GM12878 (cell line): ENCODE measurements around the gene PRKN. TPM values are rescaled to one million over a fixed set of nuclear protein-coding genes. Genes with fewer than 3 reads are reported as not detected.
A peak's percentile ranks its signal among the peaks of the same experiment; 100 is the strongest.

Experiments used
- ATAC-seq: fragments of 200-7000 bp; cut with Tn5 transposase; 3 replicates; pipeline ENCODE4 v1.9.1; 2020; ENCODE audit warnings: mild to moderate bottlenecking, moderate library complexity
- BruUV-seq: library from RNA; stranded (reverse); fragments of 400-500 nt; replicated peaks from 2 replicates; lab custom pipeline; 2021; lab: Mats Ljungman, UMichigan
- CTCF ChIA-PET: fragments of 300-600 bp; sonication (Branson Sonifier 250); formaldehyde crosslinking; extraction: SDS; loops from one replicate; lab custom pipeline; 2021; ENCODE audit warnings: inconsistent platforms; lab: Yijun Ruan, JAX
- POLR2A ChIA-PET: fragments of 350-600 bp; formaldehyde crosslinking; extraction: SDS; loops from one replicate; lab custom pipeline; 2021; ENCODE audit warnings: inconsistent platforms; lab: Charles Lee
- RAD21 ChIA-PET: fragments of 300-600 bp; sonication (Branson Sonifier 250); formaldehyde crosslinking; loops from one replicate; lab custom pipeline; 2023; ENCODE audit warnings: antibody characterized with exemption; ENCODE audit not compliant: unreplicated experiment; lab: Charles Lee
- SMC1A ChIA-PET: fragments of 300-600 bp; sonication (Branson Sonifier 250); formaldehyde crosslinking; loops from one replicate; lab custom pipeline; 2023; ENCODE audit not compliant: unreplicated experiment, uncharacterized antibody; lab: Charles Lee
- DNase-seq: peaks from one replicate; pipeline ENCODE4 v3.0.0-alpha.2; 2011; ENCODE audit warnings: low read depth, low spot score
- FAIRE-seq: peaks from 3 replicates; lab custom pipeline; 2011; peaks lifted over from hg19 to GRCh38; lab: Jason Lieb, UNC
- H2AFZ ChIP-seq: 2 replicates; pipeline ENCODE4 v1.6.0; 2011; ENCODE audit warnings: low read depth, low read length, control low read depth; ENCODE audit not compliant: control insufficient read depth
- H3K27ac ChIP-seq: 2 replicates; pipeline ENCODE4 v1.5.1; 2011; ENCODE audit warnings: control low read depth; ENCODE audit not compliant: control insufficient read depth, insufficient read depth
- H3K27me3 ChIP-seq, 2 experiments: replicated peaks in 1 of 2; 2 replicates each; pipeline versions ENCODE4 v1.6.0 to v1.6.1; 2011; ENCODE audit warnings: low read length in 1 of 2; ENCODE audit not compliant: control insufficient read depth in 2 of 2, insufficient read depth in 2 of 2
- H3K36me3 ChIP-seq, 2 experiments: 2 replicates each; pipeline ENCODE4 v1.5.1; 2011; ENCODE audit warnings: low read length in 1 of 2; ENCODE audit not compliant: control insufficient read depth in 2 of 2, insufficient read depth in 2 of 2
- H3K4me1 ChIP-seq: 2 replicates; pipeline ENCODE4 v1.6.1; 2011; ENCODE audit warnings: mild to moderate bottlenecking, low read length, moderate library complexity, mixed read lengths; ENCODE audit not compliant: control insufficient read depth, insufficient read depth
- H3K4me2 ChIP-seq: 2 replicates; pipeline ENCODE4 v1.6.0; 2011; ENCODE audit warnings: control low read depth; ENCODE audit not compliant: control insufficient read depth, insufficient read depth
- H3K4me3 ChIP-seq: fragments of 200-600 bp; sonication (generic); 2 replicates; pipeline ENCODE4 v1.5.1; 2016
- H3K79me2 ChIP-seq: 2 replicates; pipeline ENCODE4 v1.6.0; 2011; ENCODE audit warnings: low read length; ENCODE audit not compliant: control insufficient read depth, insufficient read depth
- H3K9ac ChIP-seq: 2 replicates; pipeline ENCODE4 v1.8.0; 2011; ENCODE audit warnings: low read length, control low read depth, mixed read lengths; ENCODE audit not compliant: control insufficient read depth, insufficient read depth
- H3K9me3 ChIP-seq: replicated peaks from 3 replicates; pipeline ENCODE4 v1.5.1; 2011; ENCODE audit warnings: mild to moderate bottlenecking, low read length; ENCODE audit not compliant: control insufficient read depth, insufficient read depth
- H4K20me1 ChIP-seq: 2 replicates; pipeline ENCODE4 v1.6.0; 2011; ENCODE audit not compliant: control insufficient read depth, insufficient read depth
- CTCF ChIP-seq, 3 experiments: IDR thresholded peaks in 2 of 3; conservative IDR thresholded peaks in 1 of 3; 2 replicates each; pipeline ENCODE4 v1.5.1; 2011; ENCODE audit warnings: low read depth in 3 of 3, low read length in 3 of 3, mild to moderate bottlenecking in 3 of 3, control low read depth in 2 of 3, moderate library complexity in 2 of 3, inconsistent platforms in 1 of 3, mixed read lengths in 1 of 3; ENCODE audit not compliant: control insufficient read depth in 2 of 3, insufficient read depth in 1 of 3; ENCODE audit errors: extremely low read depth in 1 of 3
- RAD21 ChIP-seq: IDR thresholded peaks from 2 replicates; pipeline ENCODE4 v1.6.1; 2011; ENCODE audit warnings: mild to moderate bottlenecking, low read depth, low read length, moderate library complexity; ENCODE audit not compliant: insufficient read depth
- SMC3 ChIP-seq: IDR thresholded peaks from 2 replicates; pipeline ENCODE4 v1.6.1; 2011; ENCODE audit warnings: low read length, improper control_type of control experiment, borderline replicate concordance
- TBL1XR1 ChIP-seq: IDR thresholded peaks from 2 replicates; pipeline ENCODE4 v1.6.1; 2012; ENCODE audit warnings: low read depth, low read length, improper control_type of control experiment
- WGBS: methylation state at CpG from one replicate; pipeline ENCODE4 v1.1.6; 2016; ENCODE audit warnings: low lambda C conversion rate; ENCODE audit not compliant: insufficient replicate concordance, insufficient coverage; ENCODE audit errors: missing lambda C conversion rate; 5-methylcytosine and 5-hydroxymethylcytosine counted together
- in situ Hi-C: fragments of 300-500 bp; cut with MboI; formaldehyde crosslinking; loops from 9 replicates; pipeline ENCODE4 v1.14.3; 2018; ENCODE audit warnings: mixed read lengths
- intact Hi-C: fragments of 100-400 bp; cut with micrococcal nuclease; formaldehyde crosslinking; loops from one replicate; pipeline ENCODE4 v1.14.2; 2022; ENCODE audit not compliant: unreplicated experiment
- polyA plus RNA-seq, 11 experiments: library from polyadenylated mRNA; depleted of rRNA in 4 of 11; unstranded in 6 of 11; stranded (reverse) in 5 of 11; fragments of >200 nt; fragmentation: Nextera tagmentation in 4 of 11; fragmentation: Illumina TruSeq in 1 of 11; extraction: Ambion mirVana in 4 of 11; extraction: Trizol in 1 of 11; gene quantifications; 1 replicate in 1 of 11; 2 replicates in 10 of 11; pipeline versions ENCODE4 v1.2.1 to v1.2.3, GENCODE V29; 2011 to 2016; ENCODE audit warnings: inconsistent platforms in 2 of 11, missing spikeins in 2 of 11, low read depth in 1 of 11
- total RNA-seq, 4 experiments: library from RNA; depleted of rRNA in 3 of 4; stranded (reverse); fragments of >200 nt in 3 of 4; fragmentation: Illumina TruSeq in 1 of 4; extraction: Trizol in 1 of 4; gene quantifications; 2 replicates each; pipeline versions ENCODE4 v1.2.1 to v1.2.3, GENCODE V29; 2013 to 2021

Gene PRKN
- total and polyA plus RNA-seq, 10 of the 15 experiments (the other 5 are each of a cell fraction or from before 2014, with no cell fraction given), result 0.06 to 0.09 TPM; not detected in 8

DNA sequence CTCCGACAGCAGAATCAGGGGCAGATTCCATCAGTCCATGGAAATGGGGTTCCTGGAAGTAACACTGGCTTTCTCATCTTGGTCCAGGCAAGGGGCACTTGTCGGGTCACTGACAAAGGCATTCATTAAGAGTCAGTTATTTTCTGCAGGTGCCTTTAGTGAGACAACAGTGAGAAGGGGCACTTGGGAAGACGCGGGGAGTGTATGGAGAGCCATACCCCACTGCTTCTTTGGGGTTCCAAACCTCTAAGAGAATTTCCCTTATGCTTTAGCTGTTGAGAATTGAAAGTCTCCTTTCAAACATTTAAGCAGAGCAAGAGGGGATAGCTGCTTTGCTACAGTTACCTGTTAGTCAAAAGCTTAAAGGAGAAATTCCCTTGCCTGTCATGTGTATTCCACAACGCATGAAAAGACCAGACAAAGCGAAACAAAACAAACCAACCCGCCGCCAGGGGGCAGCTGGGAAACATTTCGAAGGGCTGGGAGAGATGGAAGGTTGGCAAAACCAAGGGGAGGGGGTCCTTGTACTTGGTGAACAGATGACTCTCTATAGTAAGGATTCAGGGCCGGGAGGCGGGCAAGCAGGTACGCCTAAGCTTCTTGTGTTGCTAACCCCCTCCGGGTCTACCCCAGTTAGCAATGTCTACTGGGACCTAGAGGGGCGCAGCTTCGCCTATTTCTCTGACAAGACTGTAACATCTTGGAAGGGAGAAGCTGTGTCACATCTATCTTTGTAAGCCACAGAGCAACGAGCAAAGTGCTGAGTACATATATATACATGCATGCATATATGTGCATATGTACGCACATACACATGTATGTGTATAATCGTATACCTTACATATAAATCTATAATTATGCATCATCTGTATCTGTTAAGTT is 978.8 kb downstream of the PRKN start:
- intact Hi-C loops, result loop anchor here (10.0 kb wide), 1 partner anchor 176 kb away; no protein-coding TSS in a partner anchor
- Histone ChIP-seq H3K4me1 (no peaks in the 10 kb centered on the region), H3K27me3 (no peaks in the 10 kb centered on the region), H2AFZ (no peak overlapping the region), H4K20me1 (no peaks in the 10 kb centered on the region), H3K27ac (no peak overlapping the region), H3K4me2 (no peak overlapping the region), H3K9ac (no peak overlapping the region), H3K4me3 (no peak overlapping the region), H3K36me3 (no peaks in the 10 kb centered on the region), H3K79me2 (no peaks in the 10 kb centered on the region), H3K9me3 (no peaks in the 10 kb centered on the region)
- no peak for DNase-seq
- SMC1A ChIA-PET, result no interaction called here
- peak; percentile 67 for ATAC-seq
- no TSS peak for BruUV-seq
- TF ChIP-seq CTCF (IDR thresholded peaks at IDR 0.05 in 2 of 3, conservative IDR thresholded peaks at IDR 0.05 in 1 of 3; ENCODE audit: control insufficient read depth in 2 of 3, extremely low read depth in 1 of 3, insufficient read depth in 1 of 3, low read depth in 3 of 3, low read length in 3 of 3), result peak; percentile 31 to 39 (median 35); a peak in 5 of 6 replicates
- no peak for TF ChIP-seq TBL1XR1
- TF ChIP-seq SMC3, result peak; percentile 18; the same call in 1 of the 2 replicates
- peak; percentile 25; the same call in 1 of the 2 replicates for TF ChIP-seq RAD21
- POLR2A ChIA-PET, result no interaction called here
- RAD21 ChIA-PET, result no interaction called here
- 39% methylated on average over 18 of the region's 18 CpGs for WGBS
- in situ Hi-C loops, result no loop called here
- CTCF ChIA-PET, result interaction anchor here (0.8 to 0.9 kb wide), 2 partner anchors 16 to 174 kb away, joined by 3 to 4 read pairs; no protein-coding TSS in a partner anchor
- no peak for FAIRE-seq
